NCI-H2029 (cell line): ENCODE results near the gene KLK6.

ENCODE experiments used
- DNase-seq: peaks from one replicate; lab custom pipeline; 2025; lab: John Stamatoyannopoulos, UW

Gene KLK6

DNA sequence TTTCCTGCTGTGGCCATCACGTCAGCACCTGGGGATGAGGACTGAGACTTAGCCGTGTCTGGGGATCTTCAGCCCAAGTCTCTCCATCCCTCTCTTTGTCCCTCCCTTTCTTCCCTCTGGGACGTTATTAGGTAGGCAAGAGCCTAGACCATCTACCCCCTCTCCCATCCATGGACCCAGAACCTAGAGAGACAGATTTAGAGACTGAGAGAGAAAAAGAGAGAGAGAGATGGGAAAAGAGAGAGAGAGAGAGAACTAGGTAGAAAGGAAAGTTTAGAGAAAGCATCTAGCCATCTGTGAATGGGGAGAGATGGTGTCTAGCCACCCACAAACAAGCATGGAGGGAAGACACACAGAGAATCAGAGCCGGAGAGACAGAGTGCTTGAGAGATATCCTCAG is 58.7 kb downstream of the KLK6 start:
- no peak for DNase-seq

DNA sequence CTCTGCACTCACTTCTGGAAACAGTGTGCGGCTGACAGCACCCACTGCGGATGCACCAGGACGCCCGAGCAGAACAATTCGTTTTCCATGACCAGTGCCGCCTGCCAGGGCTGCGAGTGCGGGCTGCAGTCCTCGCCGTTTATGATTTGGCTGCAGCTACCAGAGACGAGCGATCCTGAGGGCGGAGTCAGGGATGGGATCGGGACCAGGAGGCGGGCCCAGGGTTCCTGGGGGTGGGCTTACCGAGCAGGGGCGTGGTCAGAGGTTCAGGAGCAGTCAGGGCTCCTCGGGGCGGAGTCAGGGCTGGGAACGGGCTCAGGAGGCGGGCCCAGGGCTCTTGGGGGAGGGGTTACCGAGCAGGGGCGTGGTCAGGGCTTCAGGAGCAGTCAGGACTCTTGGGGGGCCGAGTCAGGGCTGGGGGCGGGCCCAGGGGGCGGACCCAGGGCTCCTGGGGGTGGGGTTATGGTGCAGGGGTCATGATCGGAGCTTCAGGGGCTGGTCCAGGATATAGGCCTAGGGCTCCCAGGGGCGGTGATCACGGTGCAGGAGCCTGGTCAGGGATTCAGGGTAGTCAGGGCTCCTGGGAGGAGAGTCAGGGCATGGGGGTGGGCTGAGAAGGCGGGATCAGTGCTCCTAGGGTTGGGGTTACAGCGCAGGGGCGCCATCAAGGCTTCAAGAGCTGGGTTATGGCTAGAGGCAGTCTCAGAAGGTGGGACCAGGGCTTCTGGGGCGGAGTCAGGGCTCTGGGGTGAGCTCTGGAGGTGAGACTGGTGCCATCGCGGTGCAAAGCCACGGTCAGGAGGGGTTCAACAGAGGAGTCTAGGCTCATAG is 59.9 kb downstream of the KLK6 start:
- peak; percentile 36 for DNase-seq
